Stimulated activated CD8-positive, alpha-beta memory T cell treated with anti-CD3 and anti-CD28 coated beads, Interleukin-12 subunit alpha, Interleukin-12 subunit beta, amount 100 ng/mL, for 24 hours (primary cell): ENCODE data around the gene CDKAL1.
"Not testable (repeated sequence)": the region's sequence is repeated elsewhere in the genome, so short reads cannot be mapped to it uniquely, and the experiment has no call there.

Experiments
- DNase-seq: peaks from one replicate; pipeline ENCODE4 v3.0.0-alpha.2; 2020; ENCODE audit errors: extremely low read depth

CDKAL1 gene

DNA sequence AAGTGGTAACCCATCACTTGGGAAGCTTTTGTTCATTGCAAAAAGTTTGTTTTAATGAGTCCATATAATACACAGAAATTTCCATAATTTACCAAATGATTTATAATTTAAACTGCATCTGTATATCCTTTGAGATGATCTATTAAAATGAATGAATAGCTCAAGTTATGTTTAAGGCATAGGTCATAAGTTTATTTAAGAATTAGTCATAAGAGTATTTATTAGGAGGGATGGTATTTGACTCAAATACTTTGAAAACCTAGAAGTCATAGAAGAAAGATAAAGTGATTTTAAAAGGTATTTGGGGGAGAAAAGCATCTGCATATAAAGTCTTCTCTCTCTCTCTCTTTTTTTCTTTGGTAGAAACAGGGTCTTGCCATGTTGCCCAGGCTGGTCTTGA, 388.5 kb downstream of the CDKAL1 start:
- no peak for DNase-seq

DNA sequence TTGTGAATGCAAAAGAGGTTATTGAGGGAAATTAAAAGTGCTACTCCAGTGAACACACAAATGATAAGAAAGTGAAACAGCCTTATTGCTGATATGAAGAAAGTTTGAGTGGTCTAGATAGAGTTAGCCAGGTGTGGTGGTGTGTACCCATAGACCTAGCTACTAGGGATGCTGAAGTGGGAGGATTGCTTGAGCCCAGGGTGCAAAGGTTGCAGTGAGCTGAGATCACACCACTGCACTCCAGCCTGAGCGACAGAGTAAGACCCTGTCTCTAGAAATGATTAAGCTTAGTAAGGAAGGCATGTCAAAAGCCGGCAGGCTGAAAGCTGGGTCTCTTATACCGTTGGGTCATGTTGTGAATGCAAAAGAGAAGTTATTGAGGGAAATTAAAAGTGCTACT, 389.8 kb downstream of the CDKAL1 start:
- DNase-seq = not testable (repeated sequence)

DNA sequence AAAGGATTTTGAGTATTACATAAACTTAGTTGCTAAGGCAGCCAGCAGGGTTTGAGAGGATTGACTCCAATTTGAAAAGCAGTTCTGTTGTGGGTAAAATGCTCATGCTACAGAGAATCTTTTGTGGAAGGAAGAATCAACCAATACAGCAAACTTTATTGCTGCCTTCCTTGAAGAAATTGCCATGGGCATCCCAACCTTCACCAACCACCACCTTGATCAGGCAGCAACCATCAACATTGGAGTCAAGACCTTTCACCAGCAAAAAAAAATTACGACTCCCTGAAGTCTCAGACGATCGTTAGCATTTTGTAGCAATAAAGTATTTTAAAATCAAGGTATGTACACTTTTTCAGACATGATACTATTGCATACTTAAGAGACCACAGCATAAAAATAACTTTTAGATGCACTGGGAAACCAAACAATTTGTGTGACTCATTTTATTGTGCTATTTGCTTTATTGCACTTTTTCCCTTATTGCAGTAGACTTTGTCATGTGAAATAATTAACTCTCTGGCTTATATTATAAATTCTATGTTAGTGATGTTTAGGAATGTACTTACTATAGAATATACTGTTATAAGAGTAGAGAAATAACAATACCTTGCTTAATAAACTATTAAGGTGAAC, 390.8 kb downstream of the CDKAL1 start:
- DNase-seq = no peak

DNA sequence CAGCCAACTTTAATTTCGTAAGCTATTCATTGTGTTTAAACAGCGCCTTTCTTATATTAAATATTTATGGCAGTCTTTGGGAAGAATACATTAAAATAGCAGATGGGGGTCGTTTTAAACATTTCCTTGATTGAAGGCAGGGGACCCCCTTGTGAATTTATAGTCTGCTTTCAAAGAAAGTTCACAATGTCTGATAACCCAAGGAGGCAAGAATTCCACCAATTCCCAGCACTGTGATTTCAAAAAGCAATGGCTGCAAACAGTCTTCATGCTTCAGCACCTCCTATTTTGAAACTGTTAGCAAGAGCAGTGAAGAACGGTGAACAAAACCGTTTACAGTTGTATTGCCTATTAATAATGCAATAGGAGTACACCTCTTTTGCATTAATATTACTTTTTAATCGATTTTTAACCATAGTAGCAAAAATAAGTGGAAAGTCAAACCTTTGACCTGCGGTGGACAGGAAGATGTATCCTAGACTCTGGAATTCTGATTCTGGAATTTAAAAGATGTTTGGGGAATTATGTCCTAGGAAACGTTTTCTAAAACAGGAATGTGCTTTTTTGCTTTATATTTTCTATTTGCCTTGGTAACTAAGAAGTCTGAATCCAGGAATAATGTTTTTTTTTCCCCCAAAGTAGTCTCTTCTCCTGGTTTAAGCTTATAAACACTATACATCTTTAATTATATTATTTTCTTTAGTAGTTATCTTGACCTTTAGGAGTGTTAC, 393.0 kb downstream of the CDKAL1 start:
- no peak for DNase-seq

DNA sequence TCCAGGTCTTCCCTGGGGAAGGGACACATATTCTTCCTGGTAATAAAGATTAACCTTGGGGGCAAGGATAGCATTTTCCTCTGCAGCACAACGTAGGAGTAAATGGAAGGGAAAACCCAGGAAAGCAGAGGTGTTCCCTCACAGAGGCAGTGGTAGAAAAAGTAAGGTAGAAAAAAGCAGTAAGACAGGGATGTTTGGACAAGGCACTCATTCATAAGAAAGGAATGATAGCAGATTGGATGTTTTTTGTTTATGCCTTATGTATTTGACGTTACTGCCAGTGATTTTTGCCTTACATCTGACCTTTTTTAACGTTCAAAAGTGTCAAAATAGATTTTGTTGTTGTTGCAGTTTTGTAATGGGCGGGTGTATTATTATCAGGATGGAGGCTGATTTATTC, 395.0 kb downstream of the CDKAL1 start:
- DNase-seq = no peak

DNA sequence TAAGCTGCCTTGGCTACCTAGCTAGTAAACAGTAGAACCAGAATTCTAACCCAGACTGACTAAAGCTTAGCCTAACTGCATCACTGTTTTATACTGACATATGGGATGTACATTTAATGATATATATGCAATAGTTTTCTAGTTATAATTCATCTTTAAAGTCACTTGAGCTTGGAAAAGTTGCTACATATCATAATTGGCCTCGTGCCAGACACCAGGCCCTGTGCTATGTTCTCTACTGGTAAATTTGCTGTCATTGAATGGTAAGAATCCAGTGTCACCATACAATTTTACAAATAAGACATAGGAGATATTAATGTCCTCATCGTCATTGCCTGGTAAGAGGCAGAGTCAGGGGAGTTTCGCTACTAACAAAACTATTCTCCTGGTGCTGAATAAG, 396.8 kb downstream of the CDKAL1 start:
- DNase-seq = no peak

DNA sequence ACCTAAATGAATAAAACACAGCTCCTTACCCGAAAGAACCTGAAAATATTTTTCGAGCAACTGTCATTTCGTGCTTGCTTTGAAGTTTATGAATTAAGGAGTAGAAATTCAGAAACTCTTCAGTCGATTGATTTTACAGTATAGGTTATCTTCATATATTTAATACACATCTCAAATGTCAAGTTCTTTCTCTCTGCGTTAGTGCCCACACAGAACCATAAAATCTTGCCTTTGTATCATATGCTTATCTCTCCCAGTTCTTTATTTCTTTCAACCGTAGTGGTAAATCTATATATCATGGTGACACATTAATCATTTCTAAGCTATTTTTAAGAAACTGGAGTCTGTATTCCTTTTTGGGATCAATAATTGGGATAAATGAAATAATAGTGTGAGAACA, 397.5 kb downstream of the CDKAL1 start:
- no peak for DNase-seq

DNA sequence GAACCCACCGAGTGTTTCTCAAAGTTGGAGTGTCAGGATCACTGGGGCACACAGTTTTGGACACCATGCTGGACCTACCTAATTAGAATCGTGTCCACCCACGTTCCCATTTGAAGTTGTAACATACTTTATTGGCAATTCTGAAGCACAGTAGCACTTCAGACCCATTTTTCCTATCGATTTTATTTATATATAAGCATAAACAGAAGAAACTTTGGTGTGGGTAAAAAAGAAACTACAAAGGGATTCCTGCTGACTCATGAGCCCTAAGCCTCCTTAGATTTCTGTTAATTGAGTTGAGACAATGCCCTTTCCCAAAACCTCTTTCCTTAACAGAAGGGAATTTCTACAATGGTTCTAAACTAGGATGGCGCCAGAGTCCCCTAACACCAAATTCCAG, 398.0 kb downstream of the CDKAL1 start:
- DNase-seq = no peak

DNA sequence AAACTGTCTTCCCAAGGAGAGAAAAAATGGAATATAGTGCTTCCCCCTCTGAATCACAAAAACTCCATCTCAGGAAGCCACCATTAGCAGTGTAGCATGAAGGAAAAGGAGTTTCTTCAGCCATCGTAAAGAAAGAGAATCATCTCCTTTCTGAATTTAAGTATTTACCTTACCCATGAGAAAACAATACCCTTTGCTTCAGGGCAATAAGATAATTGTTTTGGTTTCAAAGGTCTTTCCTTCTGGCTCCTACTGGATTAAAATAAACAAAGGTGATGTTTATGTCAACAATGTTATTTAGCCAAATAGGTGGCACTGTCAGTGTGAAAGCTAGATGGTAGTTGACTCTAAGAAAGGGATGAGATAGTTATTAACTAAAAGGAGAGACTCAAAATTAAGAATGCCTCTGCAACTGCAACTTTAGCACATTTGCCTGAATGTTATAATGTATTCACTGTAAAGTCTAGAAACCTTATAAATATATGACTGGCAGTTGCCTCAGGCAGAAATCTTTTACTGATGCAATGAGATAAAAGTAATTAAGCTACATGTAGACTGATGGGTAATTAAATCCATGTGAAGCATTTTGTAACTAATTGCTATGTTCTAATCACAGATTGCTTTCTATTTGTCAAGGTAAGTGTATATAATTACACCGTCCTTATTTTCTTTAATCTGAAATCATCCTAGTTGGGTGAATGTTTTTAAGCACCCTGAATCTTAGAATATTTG, 399.0 kb downstream of the CDKAL1 start:
- no peak for DNase-seq

DNA sequence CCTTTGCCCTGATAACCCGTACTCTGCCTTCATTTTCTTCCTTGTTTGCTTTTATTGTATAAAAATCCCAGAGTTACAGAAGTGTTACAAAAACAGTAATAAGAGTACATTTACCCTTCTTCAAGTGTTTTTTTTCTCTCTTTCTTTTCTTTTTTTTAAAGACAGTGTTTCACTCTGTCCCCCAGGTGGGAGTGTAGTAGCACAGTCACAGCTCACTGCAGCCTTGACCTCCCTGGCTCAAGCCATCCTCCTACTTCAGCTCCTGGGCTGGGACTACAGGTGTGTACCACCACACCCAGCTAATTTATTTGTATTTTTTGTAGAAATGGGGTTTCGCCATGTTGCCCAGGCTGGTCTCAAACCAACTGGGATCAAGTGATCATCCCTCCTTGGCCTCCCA, 402.7 kb downstream of the CDKAL1 start:
- DNase-seq = no peak

DNA sequence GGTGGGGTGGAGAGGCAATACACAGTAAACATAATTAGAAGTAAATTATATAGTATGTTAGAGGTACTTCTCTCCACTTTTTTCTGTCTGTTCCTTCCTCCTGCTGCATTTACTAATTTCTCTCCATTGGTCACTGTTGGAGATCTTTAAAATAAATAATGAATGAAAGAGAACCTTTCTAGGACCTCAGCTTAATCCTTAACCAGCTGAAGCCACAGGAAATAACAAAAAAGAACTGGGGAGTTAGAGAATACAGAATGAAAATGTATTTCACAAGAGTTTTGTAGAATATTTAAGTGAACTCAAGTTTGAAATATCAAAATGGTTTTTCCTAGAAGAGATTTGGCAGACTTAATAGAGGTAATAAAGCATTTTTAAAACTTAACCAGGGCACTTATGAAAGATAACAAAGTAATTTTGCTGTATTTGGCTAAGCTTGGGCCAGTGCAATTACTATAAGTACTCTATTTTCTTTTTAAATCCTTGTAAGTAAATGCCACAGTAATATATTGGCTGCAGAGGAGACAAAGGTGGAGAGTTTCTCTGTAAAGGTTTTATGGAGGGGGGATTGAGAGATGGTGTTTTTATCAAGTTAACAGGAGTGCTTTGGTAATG, 405.0 kb downstream of the CDKAL1 start:
- DNase-seq = no peak

DNA sequence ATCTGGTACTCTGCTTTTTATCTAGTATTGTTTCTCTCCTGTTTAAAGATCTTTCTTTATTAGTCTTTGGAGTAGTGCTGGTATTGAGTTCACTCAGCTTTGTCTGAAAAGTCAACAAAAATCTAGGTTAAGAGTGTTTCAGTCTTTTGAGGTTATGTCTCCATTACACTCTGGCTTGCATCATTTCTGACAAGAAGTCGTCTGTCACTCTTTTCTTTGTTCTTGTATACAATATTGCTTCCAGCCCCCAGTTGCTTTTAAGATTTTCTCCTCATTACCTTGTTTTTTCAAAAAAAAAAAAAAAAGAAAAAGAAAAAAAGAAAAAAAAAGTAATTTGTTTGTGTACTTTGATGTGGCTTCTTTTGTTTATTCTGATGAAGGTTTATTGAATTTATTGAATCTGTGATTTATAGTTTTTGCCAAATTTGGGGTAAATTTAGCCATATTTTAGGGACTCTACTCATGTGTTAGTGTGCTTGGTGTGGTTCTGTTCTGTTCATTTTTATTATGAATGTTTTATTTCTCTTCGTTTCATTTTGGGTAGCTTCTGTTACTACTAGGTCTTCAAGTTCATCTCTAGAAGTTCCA, 408.9 kb downstream of the CDKAL1 start:
- DNase-seq = no peak

DNA sequence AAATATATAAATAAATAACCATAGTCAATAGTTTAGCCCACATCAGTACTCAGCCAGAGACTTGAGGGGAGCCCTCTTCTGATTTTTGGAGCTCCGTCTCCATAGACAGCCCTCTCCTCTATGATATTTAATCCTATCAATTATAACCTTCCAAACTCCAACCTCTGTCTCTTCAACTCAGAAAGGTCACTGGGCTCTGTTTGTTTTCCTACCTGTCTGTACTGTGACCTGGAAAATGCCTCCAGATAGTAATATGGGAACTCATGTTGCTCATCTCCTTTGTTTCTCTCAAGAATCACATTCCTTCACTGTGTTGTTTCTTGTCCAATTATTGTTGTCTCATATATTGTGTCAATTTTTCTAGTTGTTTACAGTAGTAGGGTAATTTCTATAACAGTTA, 409.7 kb downstream of the CDKAL1 start:
- DNase-seq = no peak

DNA sequence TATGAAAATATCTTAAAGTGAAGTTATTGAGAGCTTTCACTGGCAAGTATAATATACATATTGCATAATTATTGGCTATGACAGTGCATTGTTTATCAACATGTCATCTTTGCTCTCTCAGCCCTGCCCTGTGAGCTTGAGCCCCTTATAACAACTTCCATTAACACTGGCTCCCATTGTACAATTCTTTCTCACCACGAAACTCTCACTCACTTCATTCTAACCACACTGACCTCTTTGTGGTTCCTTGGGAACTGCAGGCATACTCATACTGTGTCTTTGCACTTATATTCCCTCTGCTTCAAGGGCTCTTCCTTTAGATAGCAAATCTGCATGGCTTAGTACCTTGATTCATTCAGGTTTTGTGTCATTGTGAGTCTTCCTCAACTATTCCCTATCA, 411.8 kb downstream of the CDKAL1 start:
- DNase-seq = no peak

DNA sequence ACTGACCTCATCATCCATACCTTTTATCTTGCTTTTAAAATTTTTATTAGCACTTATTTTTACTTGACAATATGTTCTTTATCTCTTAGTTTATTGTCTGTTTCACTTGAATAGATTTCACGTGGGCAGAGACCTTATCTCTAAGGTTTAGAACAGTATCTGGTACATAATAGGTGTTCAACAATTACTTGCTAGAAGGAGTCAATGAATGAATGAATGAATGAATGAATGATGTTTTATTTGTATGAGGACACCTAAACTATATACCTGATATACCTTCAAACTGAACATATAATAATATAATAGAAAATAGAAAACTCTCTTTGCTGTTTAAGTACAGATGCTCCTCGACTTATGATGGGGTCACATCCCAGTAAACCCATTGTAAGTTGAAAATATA, 412.6 kb downstream of the CDKAL1 start:
- no peak for DNase-seq

DNA sequence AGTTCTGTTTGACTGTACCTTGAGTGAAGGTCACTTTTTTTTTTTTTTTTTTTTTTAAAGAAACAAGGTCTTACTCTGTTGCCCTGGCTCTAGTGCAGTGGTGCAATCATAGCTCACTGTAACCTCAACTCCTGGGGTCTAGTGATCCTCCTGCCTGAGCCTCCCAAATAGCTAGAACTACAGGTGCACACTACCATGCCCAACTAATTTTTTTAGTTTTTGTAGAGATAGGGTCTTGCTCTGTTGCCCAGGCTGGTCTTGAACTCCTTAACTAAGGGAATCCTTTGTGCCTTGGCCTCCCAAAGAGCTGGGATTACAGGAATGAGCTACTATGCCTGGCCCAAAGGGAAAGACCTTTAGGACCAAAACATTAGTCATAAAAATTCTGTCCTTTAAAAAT, 413.7 kb downstream of the CDKAL1 start:
- DNase-seq = no peak

DNA sequence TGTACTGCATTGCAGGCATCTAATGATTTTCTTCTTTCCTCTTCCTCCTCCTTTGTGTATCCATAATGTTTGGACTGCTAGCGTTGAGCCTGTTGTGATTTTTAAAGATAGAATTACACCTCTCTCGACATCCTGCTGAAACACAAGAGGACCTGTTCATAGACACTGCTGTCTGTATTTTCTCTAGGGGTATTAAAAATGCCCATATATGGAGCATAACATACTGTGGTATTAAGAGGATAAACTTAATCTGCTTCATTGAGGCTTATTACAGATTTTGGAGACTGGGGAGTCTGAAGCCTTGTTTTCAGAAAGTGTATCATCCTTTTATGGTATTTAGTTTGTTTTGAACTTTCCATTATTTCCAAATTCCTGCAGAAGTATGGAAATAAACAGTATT, 414.3 kb downstream of the CDKAL1 start:
- no peak for DNase-seq

DNA sequence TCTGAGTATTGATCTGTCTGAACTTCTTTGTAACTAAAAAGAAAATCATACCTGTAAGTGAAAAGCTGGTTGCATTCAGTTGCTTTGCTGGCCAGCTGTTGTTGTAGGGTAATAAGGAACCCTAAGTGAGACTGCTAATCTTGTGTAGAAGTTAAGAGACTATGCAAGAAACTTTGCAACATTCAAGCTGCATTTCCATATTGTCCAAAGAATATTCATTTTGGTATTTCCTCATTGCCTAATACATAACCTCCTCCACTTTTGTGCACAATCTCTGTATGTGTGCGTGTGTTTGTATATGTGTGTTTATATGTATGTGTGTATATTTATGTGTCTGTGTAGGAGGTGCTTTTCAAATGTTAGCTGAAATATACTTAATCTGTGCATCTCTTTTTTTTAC, 414.9 kb downstream of the CDKAL1 start:
- DNase-seq = no peak

DNA sequence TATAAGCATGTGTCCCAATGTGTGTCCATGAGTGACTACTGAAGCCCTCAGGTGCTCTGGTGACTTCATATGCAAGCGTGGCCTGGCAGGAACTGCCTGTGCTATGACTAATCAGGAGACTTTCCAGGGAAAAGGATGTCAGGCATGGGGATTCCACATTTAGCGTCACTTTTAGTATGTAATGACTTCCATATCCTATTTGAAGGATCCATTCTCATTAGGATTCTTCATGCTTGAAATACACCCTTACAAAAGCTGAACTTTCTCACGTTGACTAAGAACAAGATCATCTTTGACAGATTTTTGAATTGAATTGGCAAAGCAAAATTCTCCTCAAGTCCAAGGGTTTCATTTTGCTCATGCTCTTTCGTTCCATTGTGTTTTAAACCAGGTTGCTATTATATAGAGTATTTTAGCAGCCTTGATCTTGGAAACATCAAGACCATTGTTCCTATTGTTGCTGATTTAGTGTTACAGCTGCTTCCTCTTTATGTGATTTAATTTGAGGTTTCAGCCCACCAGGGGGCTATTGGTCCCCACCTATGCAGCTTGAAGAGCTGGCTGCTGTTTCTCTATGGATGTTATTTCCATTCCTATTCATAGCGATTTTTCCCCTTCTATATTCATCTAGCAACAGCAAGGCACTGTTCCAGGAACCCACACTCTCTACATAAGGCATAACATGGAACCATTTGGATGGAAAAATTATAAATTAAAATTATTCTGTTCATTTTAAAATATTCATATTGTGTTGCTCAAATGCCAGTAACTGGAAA, 418.6 kb downstream of the CDKAL1 start:
- DNase-seq = no peak

DNA sequence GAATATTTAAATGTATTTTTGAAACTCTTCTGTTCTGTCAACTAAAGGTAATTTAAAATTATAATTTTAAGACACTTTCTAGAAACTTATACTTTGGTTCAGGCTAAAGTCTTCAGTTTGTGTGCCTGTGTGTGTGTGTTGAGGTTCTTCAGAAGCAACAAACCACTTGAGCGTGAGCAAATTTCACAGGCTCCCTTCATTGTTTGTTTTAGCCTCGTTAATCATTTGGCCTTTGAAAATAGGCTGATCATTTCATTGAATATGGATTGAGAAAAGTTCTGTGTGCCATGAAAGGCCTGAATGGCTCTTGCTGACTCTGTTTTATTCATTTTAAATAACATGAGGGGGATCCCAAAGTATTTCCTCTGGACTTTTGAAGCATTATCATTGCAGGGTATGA, 420.1 kb downstream of the CDKAL1 start:
- no peak for DNase-seq

DNA sequence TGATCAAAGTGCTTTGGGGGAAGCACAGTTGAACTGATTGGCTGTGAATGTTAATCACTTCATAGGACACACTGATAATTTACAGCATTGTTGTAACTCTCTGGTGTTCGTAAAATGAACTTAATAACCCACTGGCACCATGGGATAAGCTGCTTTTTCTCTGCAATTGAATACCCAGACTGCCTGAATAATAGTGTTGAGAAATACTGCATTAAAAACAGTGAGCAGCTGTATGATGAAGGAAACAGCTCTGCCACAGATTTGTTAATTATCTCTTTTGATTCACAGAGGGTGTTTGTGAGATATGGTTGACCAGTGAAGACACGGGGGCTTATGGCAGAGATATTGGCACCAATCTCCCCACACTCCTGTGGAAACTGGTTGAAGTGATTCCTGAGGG, 420.9 kb downstream of the CDKAL1 start:
- no peak for DNase-seq

DNA sequence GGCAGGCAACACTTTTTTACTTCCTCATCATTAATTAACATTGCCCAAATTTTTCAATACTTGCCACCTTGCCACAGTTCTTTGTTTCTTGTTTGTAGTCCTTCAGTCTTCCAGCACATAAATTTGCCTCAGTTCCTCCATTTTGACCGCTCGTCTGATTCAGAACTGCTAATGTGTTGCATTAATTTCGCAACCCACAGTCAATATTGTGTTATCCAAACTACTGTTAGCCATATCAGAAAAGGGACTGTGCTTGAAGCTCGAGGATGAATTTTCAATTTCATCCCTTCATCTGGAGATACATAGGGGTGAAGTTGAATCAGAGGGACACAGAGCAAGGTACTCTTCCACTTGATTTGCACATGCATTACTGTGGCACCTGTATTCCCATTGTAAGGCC, 421.5 kb downstream of the CDKAL1 start:
- DNase-seq = no peak
